Measurements from ENCODE around the gene CRYBG1. TPM values are rescaled to one million over a fixed set of nuclear protein-coding genes. Genes with fewer than 3 reads are reported as not detected.

CRYBG1 gene
- total RNA-seq, 1 donor, result 15.5 TPM

DNA sequence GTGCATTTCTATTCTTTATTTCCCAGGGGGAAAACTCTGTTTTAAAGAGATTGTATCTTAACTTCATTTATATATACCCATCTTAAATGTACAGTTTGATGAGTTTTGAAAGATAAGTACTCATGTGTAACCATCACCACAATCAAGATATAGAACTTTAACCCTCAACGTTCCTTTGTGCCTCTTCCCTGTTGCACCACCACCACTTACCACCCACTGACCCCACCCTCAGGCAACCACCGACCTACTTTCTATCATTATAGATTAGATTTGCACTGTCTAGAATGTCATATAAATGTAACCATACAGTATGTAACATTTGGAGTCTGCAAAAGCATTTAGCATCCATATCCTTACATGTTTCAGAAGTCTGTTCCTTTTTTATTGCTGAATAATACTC lies 147.8 kb downstream of the CRYBG1 start:
- no peak overlapping the region for H3K4me3 ChIP-seq (ENCODE audit: low read depth, low read length)
- TF ChIP-seq CTCF (IDR thresholded peaks at IDR 0.05; ENCODE audit: insufficient read depth, low read depth, low read length), result no peak
- DNase-seq (ENCODE audit: low read depth), result no peak

DNA sequence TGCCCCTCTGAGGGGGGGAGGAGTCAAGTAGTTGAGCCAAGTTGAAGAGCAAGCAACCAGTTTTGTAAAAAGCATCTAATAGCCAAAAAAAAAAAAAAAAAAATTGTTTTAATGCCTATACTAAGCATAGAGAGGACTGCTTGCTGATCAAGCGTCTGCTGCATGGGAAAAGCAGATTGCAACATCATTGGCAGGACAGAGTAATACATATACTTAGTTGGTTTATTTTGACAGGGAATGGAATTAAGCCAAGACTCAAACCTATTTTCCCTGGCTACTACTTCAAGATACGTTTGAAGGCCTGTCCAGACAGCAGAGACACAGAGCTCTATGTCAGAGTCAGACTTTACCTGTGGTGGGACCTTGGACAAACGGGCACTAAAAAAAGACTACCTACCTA lies 148.3 kb downstream of the CRYBG1 start:
- no peak overlapping the region for H3K4me3 ChIP-seq (ENCODE audit: low read depth, low read length)
- peak; percentile 52 for DNase-seq (ENCODE audit: low read depth)
- TF ChIP-seq CTCF (IDR thresholded peaks at IDR 0.05; ENCODE audit: insufficient read depth, low read depth, low read length), result no peak

- H3K4me3 ChIP-seq (ENCODE audit: low read depth, low read length), result peak overlapping the region; percentile 58
Observed at GRCh38 chr6:106509420-106510089, 149.0 kb downstream of the CRYBG1 start.

DNA sequence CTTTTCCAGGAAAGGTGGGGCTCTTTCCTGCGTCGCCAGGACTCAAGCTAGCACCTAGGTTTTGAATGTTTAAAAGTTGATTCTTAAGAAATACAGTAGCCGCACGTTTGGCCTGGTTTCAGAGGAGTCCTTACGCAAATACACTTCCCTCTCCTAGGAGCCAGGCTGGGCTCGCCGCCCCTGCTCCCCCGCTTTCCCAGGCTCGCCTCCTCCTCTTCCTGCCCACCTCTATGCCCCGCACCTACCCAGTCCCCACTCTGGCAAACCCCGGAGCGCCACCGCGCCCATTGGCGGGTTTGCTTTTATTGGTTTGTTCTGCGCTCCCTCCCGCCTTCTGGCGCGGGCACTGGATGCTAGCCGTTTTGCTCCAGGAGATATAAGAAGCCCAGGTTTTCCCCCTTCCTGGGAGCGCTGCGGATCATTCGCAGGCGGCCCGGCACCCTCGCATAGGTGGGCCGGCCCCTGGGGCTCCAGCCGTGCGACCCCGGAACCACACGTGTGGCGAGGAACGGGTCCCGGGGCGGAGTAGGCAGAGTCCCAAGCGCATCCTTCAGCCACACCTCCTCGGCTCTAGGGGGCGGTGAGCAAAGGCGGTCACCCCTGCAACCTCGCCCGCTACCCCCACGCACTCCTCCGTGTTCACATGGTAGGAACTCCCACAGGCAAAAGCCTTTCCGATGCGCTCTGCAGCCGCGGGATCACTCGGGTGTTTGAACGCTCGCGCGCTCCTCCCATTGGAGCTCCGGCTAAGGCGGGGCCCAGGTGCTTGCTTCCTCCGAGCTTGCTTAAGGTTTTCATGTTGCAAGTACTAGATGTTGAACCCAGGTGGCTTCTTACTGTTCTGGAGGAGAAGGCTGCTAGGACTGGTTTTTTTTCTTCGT lies 149.8 kb downstream of the CRYBG1 start:
- peak overlapping the region; percentile 58 for H3K4me3 ChIP-seq (ENCODE audit: low read depth, low read length)
- TF ChIP-seq CTCF (IDR thresholded peaks at IDR 0.05; ENCODE audit: insufficient read depth, low read depth, low read length), result peak; percentile 11
- peak; percentile 48 for DNase-seq (ENCODE audit: low read depth)

More at GRCh38 chr6:106509420-106510089, 149.0 kb downstream of the CRYBG1 start:
- no peak for TF ChIP-seq CTCF (IDR thresholded peaks at IDR 0.05; ENCODE audit: insufficient read depth, low read depth, low read length)
- no peak for DNase-seq (ENCODE audit: low read depth)

- H3K4me3 ChIP-seq (ENCODE audit: low read depth, low read length), result peak overlapping the region; percentile 74
- DNase-seq (ENCODE audit: low read depth), result no peak
- no peak for TF ChIP-seq CTCF (IDR thresholded peaks at IDR 0.05; ENCODE audit: insufficient read depth, low read depth, low read length)
Observed at GRCh38 chr6:106511288-106512047, 151.0 kb downstream of the CRYBG1 start.

- DNase-seq (ENCODE audit: low read depth), result peak; percentile 59
- peak overlapping the region; percentile 74 for H3K4me3 ChIP-seq (ENCODE audit: low read depth, low read length)
- TF ChIP-seq CTCF (IDR thresholded peaks at IDR 0.05; ENCODE audit: insufficient read depth, low read depth, low read length), result peak; percentile 20
Observed at GRCh38 chr6:106512048-106512967, 151.8 kb downstream of the CRYBG1 start.
